CD14-positive monocyte (primary cell): ENCODE data around the gene GOLPH3. TPM values are rescaled to one million over a fixed set of nuclear protein-coding genes. Genes with fewer than 3 reads are reported as not detected.

Experiments
- DNase-seq, 3 donors: peaks; one replicate each; pipeline ENCODE4 v3.0.0-alpha.2; 2011 to 2022
- H2AFZ ChIP-seq: 2 replicates; pipeline ENCODE4 v1.6.0; 2012; ENCODE audit warnings: mild to moderate bottlenecking, low read depth, low read length, inconsistent platforms; ENCODE audit not compliant: insufficient read depth, poor library complexity, severe bottlenecking
- H3K27ac ChIP-seq, 2 donors: 1 replicate in 1 of 2; 2 replicates in 1 of 2; pipeline ENCODE4 v1.5.1; 2012 to 2013; ENCODE audit warnings: low read length in 2 of 2, control low read depth in 1 of 2, inconsistent platforms in 1 of 2, low read depth in 1 of 2, mild to moderate bottlenecking in 1 of 2
- H3K27me3 ChIP-seq, 2 donors: one replicate each; pipeline versions ENCODE4 v1.6.0 to v1.6.1; 2011 to 2013; ENCODE audit warnings: low read length in 2 of 2; ENCODE audit not compliant: control insufficient read depth in 2 of 2, insufficient read depth in 2 of 2
- H3K36me3 ChIP-seq, 2 donors: replicated peaks in 1 of 2; 1 replicate in 1 of 2; 2 replicates in 1 of 2; pipeline versions ENCODE4 v1.5.1 to v1.6.1; 2012 to 2013; ENCODE audit warnings: low read length in 2 of 2, control low read depth in 1 of 2, inconsistent platforms in 1 of 2, mild to moderate bottlenecking in 1 of 2; ENCODE audit not compliant: insufficient read depth in 2 of 2, control insufficient read depth in 1 of 2
- H3K4me1 ChIP-seq, 2 donors: 1 replicate in 1 of 2; 2 replicates in 1 of 2; pipeline versions ENCODE4 v1.5.1 to v1.6.1; 2012 to 2013; ENCODE audit warnings: low read length in 2 of 2, control low read depth in 1 of 2, inconsistent platforms in 1 of 2, mild to moderate bottlenecking in 1 of 2, moderate library complexity in 1 of 2; ENCODE audit not compliant: insufficient read depth in 2 of 2, control insufficient read depth in 1 of 2
- H3K4me2 ChIP-seq: replicated peaks from 2 replicates; pipeline ENCODE3; 2012; ENCODE audit warnings: low read length, moderate library complexity, mild to moderate bottlenecking; ENCODE audit not compliant: poor library complexity, severe bottlenecking; ENCODE audit errors: extremely low read depth
- H3K4me3 ChIP-seq, 3 experiments: fragments of 200-600 bp in 1 of 3; sonication (generic) in 1 of 3; replicated peaks in 1 of 3; 1 replicate in 2 of 3; 2 replicates in 1 of 3; pipeline ENCODE4 v1.5.1; 2011 to 2013; ENCODE audit warnings: low read length in 3 of 3, mild to moderate bottlenecking in 3 of 3, control low read depth in 2 of 3, low read depth in 2 of 3, inconsistent platforms in 1 of 3, moderate library complexity in 1 of 3
- H3K79me2 ChIP-seq: 2 replicates; pipeline ENCODE4 v1.6.0; 2012; ENCODE audit warnings: mild to moderate bottlenecking, control low read depth, inconsistent platforms, low read length, moderate library complexity; ENCODE audit not compliant: insufficient read depth
- H3K9ac ChIP-seq: 2 replicates; pipeline ENCODE4 v1.6.0; 2017; ENCODE audit warnings: low read length, mild to moderate bottlenecking; ENCODE audit not compliant: insufficient read depth, poor library complexity, severe bottlenecking
- H3K9me3 ChIP-seq, 2 donors: replicated peaks in 1 of 2; 1 replicate in 1 of 2; 2 replicates in 1 of 2; pipeline versions ENCODE4 v1.5.1 to v1.6.1; 2012 to 2013; ENCODE audit warnings: low read length in 2 of 2, control low read depth in 1 of 2; ENCODE audit not compliant: control insufficient read depth in 1 of 2, insufficient read depth in 1 of 2
- H4K20me1 ChIP-seq: 2 replicates; pipeline ENCODE4 v1.6.0; 2012; ENCODE audit warnings: mild to moderate bottlenecking, low read length, control low read depth, moderate library complexity; ENCODE audit not compliant: insufficient read depth
- H3K27ac Mint-ChIP-seq, 7 donors: one replicate each; pipeline ENCODE4 v1.8.0; 2020; ENCODE audit warnings: mild to moderate bottlenecking in 7 of 7, mixed read lengths in 7 of 7, moderate library complexity in 6 of 7, inconsistent platforms in 2 of 7
- H3K27me3 Mint-ChIP-seq, 3 donors: one replicate each; pipeline ENCODE4 v1.8.0; 2021 to 2022; ENCODE audit warnings: low read depth in 3 of 3, mild to moderate bottlenecking in 3 of 3, mixed read lengths in 3 of 3, moderate library complexity in 3 of 3, inconsistent platforms in 1 of 3
- H3K36me3 Mint-ChIP-seq, 2 donors: one replicate each; pipeline ENCODE4 v1.8.0; 2020; ENCODE audit warnings: mixed read lengths in 2 of 2, inconsistent platforms in 1 of 2, mild to moderate bottlenecking in 1 of 2
- H3K4me1 Mint-ChIP-seq: one replicate; pipeline ENCODE4 v1.8.0; 2020; ENCODE audit warnings: mild to moderate bottlenecking, mixed read lengths
- H3K4me3 Mint-ChIP-seq, 2 donors: one replicate each; pipeline ENCODE4 v1.8.0; 2020; ENCODE audit warnings: mild to moderate bottlenecking in 2 of 2, mixed read lengths in 2 of 2, moderate library complexity in 1 of 2
- H3K9me3 Mint-ChIP-seq, 7 donors: one replicate each; pipeline ENCODE4 v1.8.0; 2020 to 2022; ENCODE audit warnings: mixed read lengths in 7 of 7, mild to moderate bottlenecking in 6 of 7, moderate library complexity in 6 of 7, inconsistent platforms in 2 of 7
- CTCF ChIP-seq: fragments of 200-600 bp; IDR thresholded peaks from one replicate; pipeline ENCODE4 v1.8.0; 2022; ENCODE audit warnings: antibody characterized with exemption, mild to moderate bottlenecking
- WGBS: methylation state at CpG from one replicate; pipeline ENCODE4 v1.1.5; 2013; ENCODE audit warnings: missing lambda C conversion rate; ENCODE audit not compliant: insufficient coverage; 5-methylcytosine and 5-hydroxymethylcytosine counted together
- intact Hi-C, 2 donors: fragments of 100-400 bp; cut with micrococcal nuclease; formaldehyde crosslinking; loops; one replicate each; pipeline versions ENCODE4 v1.15.0 to v1.15.1; 2023
- polyA plus RNA-seq, 3 donors: library from polyadenylated mRNA; depleted of rRNA in 1 of 3; unstranded in 2 of 3; stranded (reverse) in 1 of 3; fragments of 300-500 nt in 2 of 3; fragments of >200 nt in 1 of 3; fragmentation: Illumina TruSeq in 2 of 3; gene quantifications; 1 replicate in 2 of 3; 2 replicates in 1 of 3; pipeline ENCODE4 v1.2.3, GENCODE V29; 2012 to 2021

Gene GOLPH3
- polyA plus RNA-seq, 3 donors, result 25.1 to 108 (median 105) TPM

GRCh38 chr5:32130865-32131264 is 43.3 kb downstream of the GOLPH3 start:
- Histone ChIP-seq H3K4me3 (no peak overlapping the region), H3K4me2 (no peak overlapping the region), H2AFZ (no peak overlapping the region), H3K27me3 (no peaks in the 10 kb centered on the region), H3K4me1 (no peaks in the 10 kb centered on the region), H3K36me3 (peaks cover 61 to 88% of the 10 kb centered on the region in 2 donors), H3K9me3 (no peaks in the 10 kb centered on the region), H3K79me2 (peaks cover 98% of the 10 kb centered on the region), H4K20me1 (peaks cover 100% of the 10 kb centered on the region), H3K27ac (no peak overlapping the region), H3K9ac (no peak overlapping the region)
- no peak overlapping the region for H3K27ac Mint-ChIP-seq
- peaks cover 53 to 76% of the 10 kb centered on the region in 2 donors for H3K36me3 Mint-ChIP-seq
- H3K4me3 Mint-ChIP-seq, result no peak overlapping the region
- intact Hi-C loops, result no loop called here
- peaks cover 6% of the 10 kb centered on the region for H3K4me1 Mint-ChIP-seq
- TF ChIP-seq CTCF, result no peak
- no peaks in the 10 kb centered on the region for H3K27me3 Mint-ChIP-seq
- H3K9me3 Mint-ChIP-seq, result no peaks in the 10 kb centered on the region
- no peak for DNase-seq
- no CpG with 5 or more reads among the region's 3 CpGs for WGBS

- H3K79me2 ChIP-seq, result peaks cover 98% of the 10 kb centered on the region
- H2AFZ ChIP-seq, result no peak overlapping the region
- no peak for DNase-seq
- H3K9ac ChIP-seq, result no peak overlapping the region
- no peaks in the 10 kb centered on the region for H3K9me3 Mint-ChIP-seq
- H3K27ac ChIP-seq, result no peak overlapping the region
- peak overlapping the region in 1 of 7 donors; percentile 7 for H3K27ac Mint-ChIP-seq
- 96% methylated on average over 4 of the region's 7 CpGs for WGBS
- peaks cover 100% of the 10 kb centered on the region for H4K20me1 ChIP-seq
- peaks cover 46 to 72% of the 10 kb centered on the region in 2 donors for H3K36me3 Mint-ChIP-seq
- peaks cover 54 to 86% of the 10 kb centered on the region in 2 donors for H3K36me3 ChIP-seq
- intact Hi-C loops, result no loop called here
- H3K4me1 ChIP-seq, result no peaks in the 10 kb centered on the region
- no peaks in the 10 kb centered on the region for H3K27me3 ChIP-seq
- TF ChIP-seq CTCF, result no peak
- H3K9me3 ChIP-seq, result no peaks in the 10 kb centered on the region
- peaks cover 0 to 1% (median 0%) of the 10 kb centered on the region in 3 donors for H3K27me3 Mint-ChIP-seq
- peaks cover 14% of the 10 kb centered on the region for H3K4me1 Mint-ChIP-seq
- H3K4me3 ChIP-seq, result no peak overlapping the region
- H3K4me3 Mint-ChIP-seq, result no peak overlapping the region
- H3K4me2 ChIP-seq, result no peak overlapping the region
Measured at GRCh38 chr5:32129074-32129598, 45.0 kb downstream of the GOLPH3 start.
